NCI-H1417 treated with DMSO at 0.1 percent for 48 hours (cell line): ENCODE measurements around the gene RFTN2.
"Not testable (repeated sequence)": the region's sequence is repeated elsewhere in the genome, so short reads cannot be mapped to it uniquely, and the experiment has no call there.

Source experiments
- DNase-seq: peaks from one replicate; lab custom pipeline; 2025; lab: John Stamatoyannopoulos, UW

The RFTN2 gene

DNA sequence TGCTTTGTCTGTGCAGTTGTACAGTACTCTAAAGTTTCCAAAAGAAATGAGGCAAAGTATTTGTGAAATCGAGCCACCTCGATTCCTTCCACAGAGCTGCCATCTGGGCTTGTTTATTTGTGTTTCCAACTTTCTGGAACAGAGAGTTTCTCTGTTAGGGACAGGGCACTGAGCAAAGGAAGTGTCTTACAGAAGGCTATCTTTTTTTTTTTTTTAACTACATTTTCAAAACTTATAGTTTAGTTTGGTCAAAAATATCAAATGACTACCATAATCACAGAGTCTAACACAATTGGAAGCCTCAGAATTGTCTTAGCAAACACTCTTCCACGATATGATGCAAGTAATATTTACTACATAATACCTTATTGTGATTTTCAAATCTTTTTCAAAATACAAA lies 796 bp downstream of the RFTN2 start:
- DNase-seq, result no peak

DNA sequence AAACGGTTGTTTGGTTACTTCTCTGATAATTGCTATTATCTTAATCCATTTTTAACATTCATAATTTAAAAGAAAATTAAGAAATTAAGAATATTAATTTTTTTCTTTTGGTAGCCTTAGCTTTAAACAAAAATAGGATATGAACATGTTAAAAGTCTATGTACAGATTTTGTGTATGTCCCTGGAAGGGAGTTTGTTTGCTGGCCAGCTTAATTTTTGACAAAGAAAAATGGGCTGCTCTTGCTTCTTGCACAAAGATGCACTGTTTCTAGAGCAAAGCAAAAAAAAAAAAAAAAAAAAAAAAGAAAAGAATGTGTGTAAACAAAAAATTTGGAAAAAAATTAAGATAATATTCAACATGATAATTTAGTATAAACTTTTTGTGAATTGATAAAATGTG lies 1.3 kb downstream of the RFTN2 start:
- DNase-seq, result no peak

- DNase-seq, result no peak
Measured at GRCh38 chr2:197673606-197674005, 1.8 kb downstream of the RFTN2 start.

GRCh38 chr2:197673106-197673505 lies 2.3 kb downstream of the RFTN2 start:
- DNase-seq, result no peak

DNA sequence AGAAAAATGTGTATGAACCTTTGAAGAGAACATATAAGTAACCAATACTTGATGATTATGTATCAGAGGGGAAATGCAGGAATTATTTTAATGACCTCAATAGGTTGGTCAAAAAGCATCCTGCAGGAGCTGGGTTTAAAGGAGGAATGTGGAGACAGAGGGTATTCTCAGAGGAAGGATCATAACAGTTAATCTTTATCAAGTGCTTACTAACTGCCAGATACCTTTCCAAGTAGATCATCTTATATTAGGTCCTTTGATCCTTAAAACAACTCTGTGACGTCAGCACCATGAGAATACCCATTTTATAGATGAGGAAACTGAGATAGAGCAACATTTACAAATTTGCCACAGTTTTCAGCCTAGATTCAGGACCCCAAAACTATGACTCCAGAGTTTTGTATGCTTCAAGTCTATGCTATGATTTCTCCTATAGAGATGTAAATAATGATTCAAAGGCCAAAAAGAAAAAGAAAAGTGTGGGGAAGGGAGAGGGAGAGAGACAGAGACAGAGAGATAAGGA lies 3.0 kb downstream of the RFTN2 start:
- DNase-seq, result no peak

DNA sequence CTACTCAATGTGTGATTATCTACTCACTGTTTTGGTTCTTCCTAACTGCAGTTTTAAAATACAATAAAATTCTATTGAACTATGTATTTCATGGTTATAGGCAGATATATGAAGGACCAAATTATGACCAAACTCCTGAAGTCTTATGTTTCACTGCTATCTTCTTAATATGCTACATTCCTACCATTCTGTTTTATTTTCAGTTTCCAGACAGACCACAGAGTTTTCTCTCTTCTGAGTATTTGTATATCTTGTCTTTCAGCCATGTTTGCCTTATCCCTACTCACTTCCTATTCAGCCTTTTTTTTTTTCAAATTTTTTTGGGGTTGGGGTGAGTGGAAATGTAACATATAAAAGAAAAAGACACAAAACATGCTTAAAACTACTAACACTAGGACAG lies 6.3 kb downstream of the RFTN2 start:
- no peak for DNase-seq

GRCh38 chr2:197668296-197668695 lies 7.1 kb downstream of the RFTN2 start:
- no peak for DNase-seq

DNA sequence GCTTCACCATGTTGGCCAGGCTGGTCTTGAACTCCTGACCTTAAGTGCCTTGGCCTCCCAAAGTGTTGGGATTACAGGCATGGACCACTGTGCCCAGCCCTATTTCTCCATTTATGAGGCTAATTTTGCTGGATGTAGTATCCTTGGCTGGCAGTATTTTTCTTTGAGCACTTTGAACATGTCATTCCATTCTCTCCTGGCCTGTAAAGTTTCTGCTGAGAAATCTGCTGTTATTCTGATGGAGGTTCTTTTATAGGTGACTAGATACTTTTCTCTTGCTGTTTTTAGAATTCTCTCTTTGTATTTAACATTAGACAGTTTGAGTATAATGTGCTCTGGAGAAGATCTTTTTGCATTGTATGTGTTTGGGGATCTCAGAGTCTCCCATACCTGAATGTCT lies 9.1 kb downstream of the RFTN2 start:
- DNase-seq, result no peak

DNA sequence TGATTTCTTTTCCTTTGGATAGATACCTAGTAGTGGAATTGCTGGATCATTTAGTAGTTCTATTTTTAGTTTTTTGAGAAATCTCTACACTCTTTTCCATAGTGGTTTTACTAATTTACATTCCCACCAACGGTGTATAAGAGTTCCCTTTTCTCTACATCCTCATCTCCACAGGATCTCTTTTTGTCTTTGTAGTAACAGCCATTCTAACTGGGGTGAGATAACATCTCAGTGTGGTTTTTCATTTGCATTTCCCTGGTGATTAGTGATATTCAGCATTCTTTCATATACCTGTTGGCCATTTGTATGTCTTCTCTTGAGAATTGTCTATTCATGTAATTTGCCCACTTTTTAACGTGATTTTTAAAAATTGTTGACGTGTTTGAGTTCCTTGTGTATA lies 13.8 kb downstream of the RFTN2 start:
- no peak for DNase-seq

- DNase-seq, result no peak
Measured at GRCh38 chr2:197657562-197657961, 17.8 kb downstream of the RFTN2 start.

- DNase-seq, result no peak
Measured at GRCh38 chr2:197647961-197648690, 27.3 kb downstream of the RFTN2 start.

DNA sequence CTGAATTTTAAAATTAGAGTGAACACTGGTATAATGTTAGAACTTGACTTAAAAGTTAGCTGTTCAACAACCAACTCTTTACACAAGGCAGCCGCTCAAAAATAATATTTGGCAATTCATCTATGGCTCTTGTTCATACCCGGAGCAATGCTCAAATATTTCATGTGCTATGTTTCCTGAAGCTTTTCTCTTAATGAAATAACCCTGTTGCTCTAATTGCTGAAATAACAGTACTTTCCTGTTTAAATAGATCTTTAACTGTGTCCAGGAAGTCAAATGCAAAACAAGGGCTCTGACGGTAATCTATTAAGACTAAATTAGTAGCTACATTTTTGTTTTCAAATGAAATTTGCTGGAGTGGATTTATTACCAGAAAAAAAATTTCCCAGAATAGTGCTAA lies 33.7 kb downstream of the RFTN2 start:
- no peak for DNase-seq

DNA sequence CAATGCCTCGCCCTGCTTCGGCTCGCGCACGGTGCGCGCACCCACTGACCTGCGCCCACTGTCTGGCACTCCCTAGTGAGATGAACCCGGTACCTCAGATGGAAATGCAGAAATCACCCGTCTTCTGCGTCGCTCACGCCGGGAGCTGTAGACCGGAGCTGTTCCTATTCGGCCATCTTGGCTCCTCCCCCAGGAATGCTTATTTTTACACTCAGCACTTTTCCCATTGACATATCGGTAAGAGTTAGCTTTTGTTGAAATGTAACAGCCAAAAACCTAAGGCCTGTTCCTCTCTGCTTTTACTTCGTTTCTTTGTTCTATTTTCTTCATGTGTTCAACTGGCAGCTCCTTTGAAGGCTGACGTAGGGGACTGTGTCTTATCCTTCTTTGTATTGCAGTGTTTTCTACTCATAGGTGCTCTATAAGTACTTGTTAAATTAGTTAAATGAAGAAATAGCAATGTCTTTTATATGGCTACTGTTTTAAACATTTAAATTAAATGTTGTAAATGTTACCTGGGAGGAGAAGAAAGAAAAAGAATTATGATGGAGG lies 34.7 kb downstream of the RFTN2 start:
- not testable (repeated sequence) for DNase-seq

DNA sequence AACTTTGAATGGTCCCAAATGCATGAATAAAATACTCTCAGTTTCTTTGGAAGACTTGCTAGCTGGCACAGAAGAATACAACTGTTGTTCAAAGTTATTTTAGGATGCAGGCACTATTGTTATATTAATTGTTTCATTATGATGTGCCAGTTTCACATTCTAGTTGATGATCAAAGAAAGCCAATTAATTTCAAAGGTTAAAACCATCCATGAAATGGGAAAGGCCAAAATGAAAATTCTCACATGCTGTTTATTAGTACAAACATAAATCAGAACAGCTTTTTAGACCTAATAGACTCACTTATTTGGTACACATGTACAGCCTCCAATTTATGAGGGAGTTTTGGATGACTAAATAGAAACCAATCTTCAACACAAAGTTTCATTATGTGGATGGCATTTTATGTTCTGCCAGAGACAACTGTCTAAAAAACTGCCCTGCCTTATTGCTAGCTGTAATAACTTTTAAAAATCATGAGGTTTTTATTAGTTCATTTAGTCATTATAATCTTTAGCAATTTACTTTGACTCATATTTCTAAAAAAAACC lies 42.2 kb downstream of the RFTN2 start:
- DNase-seq, result no peak

GRCh38 chr2:197628043-197628500 lies 47.3 kb downstream of the RFTN2 start:
- DNase-seq, result no peak

GRCh38 chr2:197626965-197627625 lies 48.3 kb downstream of the RFTN2 start:
- no peak for DNase-seq

GRCh38 chr2:197620133-197620532 lies 55.3 kb downstream of the RFTN2 start:
- no peak for DNase-seq

DNA sequence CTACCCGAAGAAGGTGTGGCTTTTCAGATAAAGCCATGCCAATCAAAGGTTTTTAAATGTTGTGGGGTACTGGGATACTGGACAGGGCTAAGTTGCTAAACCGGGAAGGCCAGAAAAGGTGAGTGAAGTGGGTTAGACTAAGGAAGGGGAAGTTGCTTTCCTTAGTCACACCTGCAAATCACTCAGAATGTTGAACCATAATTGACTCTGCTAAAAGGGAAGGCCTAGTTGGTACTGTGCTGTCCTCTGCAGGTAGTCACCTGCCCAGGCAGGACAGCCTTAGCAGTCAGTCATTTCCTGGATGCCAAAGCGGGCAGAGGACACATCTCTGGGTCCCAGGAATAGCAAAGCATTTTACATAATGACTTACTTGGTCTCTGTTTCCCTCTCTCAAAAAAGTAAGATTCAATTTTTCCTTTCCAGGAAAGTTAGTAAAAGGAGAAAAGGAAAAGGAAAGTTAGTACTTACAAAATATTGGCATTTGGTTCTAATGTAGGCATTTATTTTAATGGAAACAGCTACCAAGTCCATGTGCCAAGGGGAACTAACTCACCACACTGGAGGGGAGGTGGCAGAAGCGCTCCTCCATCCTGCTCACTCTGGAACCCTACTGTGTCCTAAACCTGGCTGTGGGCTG lies 60.3 kb downstream of the RFTN2 start:
- no peak for DNase-seq

GRCh38 chr2:197614532-197614931 lies 60.9 kb downstream of the RFTN2 start:
- no peak for DNase-seq

- DNase-seq, result no peak
Measured at GRCh38 chr2:197613509-197613987, 61.8 kb downstream of the RFTN2 start.

DNA sequence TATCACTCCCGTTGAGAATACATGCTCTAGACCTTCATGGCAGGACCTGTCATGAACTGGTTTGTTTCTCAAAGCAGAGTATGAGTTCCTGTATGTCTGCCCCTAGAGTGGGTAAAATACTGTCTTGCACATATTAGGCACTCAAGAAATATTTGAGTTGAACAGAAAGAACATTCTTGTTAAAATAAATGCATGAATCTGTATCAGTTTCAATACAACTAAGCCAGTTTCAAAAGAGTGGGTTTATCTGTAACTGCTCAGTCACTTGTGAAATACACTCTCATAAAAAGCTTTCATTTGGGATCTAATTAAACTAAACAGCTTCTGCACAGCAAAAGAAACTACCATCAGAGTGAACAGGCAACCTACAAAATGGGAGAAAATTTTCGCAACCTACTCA lies 69.2 kb downstream of the RFTN2 start:
- no peak for DNase-seq
